Neural cell (in vitro differentiated cells): ENCODE measurements around the gene WDR7. TPM values are rescaled to one million over a fixed set of nuclear protein-coding genes. Genes with fewer than 3 reads are reported as not detected.

Experiments used
- H2AFZ ChIP-seq: fragments of 200-600, 300-800 bp; sonication (generic), shearing (Covaris generic); 2 replicates; pipeline ENCODE4 v1.6.0; 2014; ENCODE audit warnings: low read depth, mild to moderate bottlenecking, antibody characterized with exemption, low read length, moderate library complexity
- H3F3A ChIP-seq: fragments of 200-600 bp; shearing (Covaris generic); 2 replicates; pipeline ENCODE4 v1.6.1; 2016; ENCODE audit warnings: mild to moderate bottlenecking, moderate library complexity, mixed read lengths, antibody characterized with exemption, low read length; ENCODE audit not compliant: insufficient read depth, poor library complexity, severe bottlenecking
- H3K27ac ChIP-seq: fragments of 200-600, 300-800 bp; sonication (generic), shearing (Covaris generic); 2 replicates; pipeline ENCODE4 v1.5.1; 2014; ENCODE audit warnings: mild to moderate bottlenecking, low read length, moderate library complexity
- H3K27me3 ChIP-seq: fragments of 300-800, 200-600 bp; sonication (generic), shearing (Covaris generic); 2 replicates; pipeline ENCODE4 v1.6.0; 2014; ENCODE audit warnings: mild to moderate bottlenecking, low read depth, low read length, moderate library complexity; ENCODE audit not compliant: insufficient read depth
- H3K36me3 ChIP-seq: fragments of 300-800, 200-600 bp; sonication (generic), shearing (Covaris generic); 2 replicates; pipeline ENCODE4 v1.5.1; 2014; ENCODE audit warnings: mild to moderate bottlenecking, antibody characterized with exemption, low read length, moderate library complexity; ENCODE audit not compliant: insufficient read depth
- H3K4me2 ChIP-seq: fragments of 300-800, 200-600 bp; sonication (generic), shearing (Covaris generic); 2 replicates; pipeline ENCODE4 v1.6.0; 2014; ENCODE audit warnings: mild to moderate bottlenecking, low read length
- H3K4me3 ChIP-seq: fragments of 300-800, 200-600 bp; sonication (generic), shearing (Covaris generic); 2 replicates; pipeline ENCODE4 v1.5.1; 2014; ENCODE audit warnings: mild to moderate bottlenecking, low read length, moderate library complexity
- H3K79me2 ChIP-seq: fragments of 200-600 bp; shearing (Covaris generic); replicated peaks from 2 replicates; pipeline ENCODE4 v1.6.0; 2014; ENCODE audit warnings: mild to moderate bottlenecking, low read length, moderate library complexity; ENCODE audit not compliant: insufficient read depth
- H3K9ac ChIP-seq: fragments of 300-800, 200-600 bp; sonication (generic), shearing (Covaris generic); 2 replicates; pipeline ENCODE4 v1.6.1; 2016; ENCODE audit warnings: mild to moderate bottlenecking, low read length, mixed read lengths
- H3K9me2 ChIP-seq: fragments of 200-600 bp; shearing (Covaris generic); 2 replicates; pipeline ENCODE4 v1.6.1; 2016; ENCODE audit warnings: mild to moderate bottlenecking, low read length, mixed read lengths; ENCODE audit not compliant: insufficient read depth
- H3K9me3 ChIP-seq: fragments of 200-600, 300-800 bp; sonication (generic), shearing (Covaris generic); 2 replicates; pipeline ENCODE4 v1.6.1; 2016; ENCODE audit warnings: mild to moderate bottlenecking, mixed run types, low read length, moderate library complexity, mixed read lengths
- H4K20me1 ChIP-seq: fragments of 200-600 bp; shearing (Covaris generic); 2 replicates; pipeline ENCODE4 v1.6.1; 2016; ENCODE audit warnings: mild to moderate bottlenecking, mixed run types; ENCODE audit not compliant: insufficient read depth
- EP300 ChIP-seq: fragments of 450-650 bp; conservative IDR thresholded peaks from 2 replicates; pipeline ENCODE4 v1.6.1; 2014; ENCODE audit warnings: antibody characterized with exemption, mild to moderate bottlenecking, moderate library complexity; ENCODE audit not compliant: poor library complexity, severe bottlenecking
- EZH2 ChIP-seq: fragments of 200-600, 300-800 bp; shearing (Covaris generic), sonication (generic); IDR thresholded peaks from 2 replicates; pipeline ENCODE4 v1.6.1; 2014; ENCODE audit warnings: antibody characterized with exemption, low read length, borderline replicate concordance, mild to moderate bottlenecking; ENCODE audit not compliant: insufficient read depth, poor library complexity, severe bottlenecking
- MXI1 ChIP-seq: fragments of 450-650 bp; conservative IDR thresholded peaks from 2 replicates; pipeline ENCODE4 v1.6.1; 2014; ENCODE audit warnings: antibody characterized with exemption, mild to moderate bottlenecking; ENCODE audit not compliant: poor library complexity, severe bottlenecking
- POLR2AphosphoS5 ChIP-seq: IDR thresholded peaks from 2 replicates; pipeline ENCODE4 v1.6.1; 2012
- RAD21 ChIP-seq: fragments of 450-650 bp; conservative IDR thresholded peaks from 2 replicates; pipeline ENCODE4 v1.6.1; 2014; ENCODE audit warnings: antibody characterized with exemption, mild to moderate bottlenecking, moderate library complexity
- REST ChIP-seq: IDR thresholded peaks from 2 replicates; pipeline ENCODE4 v1.6.1; 2012; ENCODE audit warnings: borderline replicate concordance
- SMC3 ChIP-seq: fragments of 450-650 bp; conservative IDR thresholded peaks from 2 replicates; pipeline ENCODE4 v1.6.1; 2014; ENCODE audit warnings: antibody characterized with exemption, mild to moderate bottlenecking, moderate library complexity; ENCODE audit not compliant: poor library complexity
- polyA plus RNA-seq: library from polyadenylated mRNA; depleted of rRNA; stranded (reverse); fragments of >200 nt; gene quantifications from 2 replicates; pipeline ENCODE4 v1.2.3, GENCODE V29; 2014
- TF ChIP-seq, protein P1 (sequence below): fragments of 450-650 bp; IDR thresholded peaks from 2 replicates; pipeline ENCODE4 v1.5.1; 2014; ENCODE audit warnings: antibody characterized with exemption, mild to moderate bottlenecking, moderate library complexity; ENCODE audit not compliant: poor library complexity, severe bottlenecking

The WDR7 gene
- polyA plus RNA-seq, 1 donor from 2014 or later: 15.1 TPM

GRCh38 chr18:56678836-56679565 lies 27.8 kb downstream of the WDR7 start:
- Histone ChIP-seq H3K36me3 (no peaks in the 10 kb centered on the region), H3K79me2 (peaks cover 2% of the 10 kb centered on the region), H3K9me2 (no peaks in the 10 kb centered on the region), H3F3A (no peaks in the 10 kb centered on the region), H2AFZ (no peak overlapping the region), H3K4me3 (no peak overlapping the region), H3K27me3 (no peaks in the 10 kb centered on the region), H3K9me3 (no peaks in the 10 kb centered on the region), H3K9ac (no peak overlapping the region), H3K4me2 (no peak overlapping the region), H4K20me1 (no peaks in the 10 kb centered on the region), H3K27ac (no peak overlapping the region)
- TF ChIP-seq MXI1: no peak
- TF ChIP-seq EZH2: no peak
- TF ChIP-seq REST: no peak
- TF ChIP-seq EP300: no peak

- no peaks in the 10 kb centered on the region for H3K9me2 ChIP-seq
- TF ChIP-seq, protein P1, sequence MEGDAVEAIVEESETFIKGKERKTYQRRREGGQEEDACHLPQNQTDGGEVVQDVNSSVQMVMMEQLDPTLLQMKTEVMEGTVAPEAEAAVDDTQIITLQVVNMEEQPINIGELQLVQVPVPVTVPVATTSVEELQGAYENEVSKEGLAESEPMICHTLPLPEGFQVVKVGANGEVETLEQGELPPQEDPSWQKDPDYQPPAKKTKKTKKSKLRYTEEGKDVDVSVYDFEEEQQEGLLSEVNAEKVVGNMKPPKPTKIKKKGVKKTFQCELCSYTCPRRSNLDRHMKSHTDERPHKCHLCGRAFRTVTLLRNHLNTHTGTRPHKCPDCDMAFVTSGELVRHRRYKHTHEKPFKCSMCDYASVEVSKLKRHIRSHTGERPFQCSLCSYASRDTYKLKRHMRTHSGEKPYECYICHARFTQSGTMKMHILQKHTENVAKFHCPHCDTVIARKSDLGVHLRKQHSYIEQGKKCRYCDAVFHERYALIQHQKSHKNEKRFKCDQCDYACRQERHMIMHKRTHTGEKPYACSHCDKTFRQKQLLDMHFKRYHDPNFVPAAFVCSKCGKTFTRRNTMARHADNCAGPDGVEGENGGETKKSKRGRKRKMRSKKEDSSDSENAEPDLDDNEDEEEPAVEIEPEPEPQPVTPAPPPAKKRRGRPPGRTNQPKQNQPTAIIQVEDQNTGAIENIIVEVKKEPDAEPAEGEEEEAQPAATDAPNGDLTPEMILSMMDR: no peak
- TF ChIP-seq POLR2AphosphoS5: no peak
- TF ChIP-seq REST: no peak
- TF ChIP-seq EZH2: no peak
- TF ChIP-seq MXI1: no peak
- no peak for TF ChIP-seq EP300
- TF ChIP-seq RAD21: no peak
- TF ChIP-seq SMC3: no peak
- no peak overlapping the region for H3K27ac ChIP-seq
These were observed 33.1 kb downstream of the WDR7 start for GRCh38 chr18:56684277-56684676.

More at GRCh38 chr18:56684277-56684676, 33.1 kb downstream of the WDR7 start:
- no peak overlapping the region for H3K4me3 ChIP-seq
- H3K9ac ChIP-seq: no peak overlapping the region
- no peak overlapping the region for H2AFZ ChIP-seq
- H3K9me3 ChIP-seq: no peaks in the 10 kb centered on the region
- no peak overlapping the region for H3K4me2 ChIP-seq
- no peaks in the 10 kb centered on the region for H3K79me2 ChIP-seq
- H3F3A ChIP-seq: no peaks in the 10 kb centered on the region
- no peaks in the 10 kb centered on the region for H4K20me1 ChIP-seq
- H3K27me3 ChIP-seq: no peaks in the 10 kb centered on the region
- peaks cover 7% of the 10 kb centered on the region for H3K36me3 ChIP-seq
